NCI-H1048 (cell line): ENCODE results near the gene LSMEM2.
"Not testable (repeated sequence)": the region's sequence is repeated elsewhere in the genome, so short reads cannot be mapped to it uniquely, and the experiment has no call there.

Source experiments
- DNase-seq: peaks from one replicate; lab custom pipeline; 2025; lab: John Stamatoyannopoulos, UW

Gene LSMEM2

DNA sequence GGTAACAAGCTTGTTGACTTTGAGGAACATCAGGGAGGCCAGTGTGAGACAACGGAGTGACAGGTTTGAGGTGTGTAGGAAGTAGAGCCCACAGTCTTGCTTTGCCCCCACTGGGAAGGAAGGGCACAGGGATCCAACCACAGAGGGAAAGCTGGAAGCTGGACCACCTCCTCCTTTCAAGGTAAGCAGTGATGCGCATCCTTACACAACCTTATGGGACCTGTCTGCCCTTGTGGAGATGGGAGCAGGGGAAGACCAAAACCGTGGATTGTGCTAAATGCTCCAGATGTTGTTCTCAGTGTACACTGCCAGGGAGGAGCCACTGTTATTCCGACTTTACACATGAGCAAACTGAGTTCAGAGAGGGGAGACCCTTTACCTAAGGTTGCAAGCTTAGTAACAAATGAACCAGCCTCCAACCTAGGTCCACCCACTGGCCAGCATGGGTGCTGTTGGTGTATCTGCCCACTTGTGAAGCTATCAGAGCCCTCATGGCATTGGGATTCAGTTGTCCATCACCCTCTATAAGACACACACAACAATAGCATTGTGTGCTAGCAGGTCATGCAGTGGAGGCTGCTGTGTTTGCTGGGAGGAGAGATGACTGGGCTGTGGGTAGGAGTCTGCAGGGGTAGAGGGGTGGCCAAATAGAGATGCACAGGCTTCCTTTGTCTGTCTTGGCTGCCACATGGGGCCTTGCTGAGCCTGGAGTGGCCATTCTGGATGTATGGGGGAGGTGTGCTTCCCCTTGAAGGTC lies 586 bp upstream of the LSMEM2 start:
- DNase-seq = no peak

DNA sequence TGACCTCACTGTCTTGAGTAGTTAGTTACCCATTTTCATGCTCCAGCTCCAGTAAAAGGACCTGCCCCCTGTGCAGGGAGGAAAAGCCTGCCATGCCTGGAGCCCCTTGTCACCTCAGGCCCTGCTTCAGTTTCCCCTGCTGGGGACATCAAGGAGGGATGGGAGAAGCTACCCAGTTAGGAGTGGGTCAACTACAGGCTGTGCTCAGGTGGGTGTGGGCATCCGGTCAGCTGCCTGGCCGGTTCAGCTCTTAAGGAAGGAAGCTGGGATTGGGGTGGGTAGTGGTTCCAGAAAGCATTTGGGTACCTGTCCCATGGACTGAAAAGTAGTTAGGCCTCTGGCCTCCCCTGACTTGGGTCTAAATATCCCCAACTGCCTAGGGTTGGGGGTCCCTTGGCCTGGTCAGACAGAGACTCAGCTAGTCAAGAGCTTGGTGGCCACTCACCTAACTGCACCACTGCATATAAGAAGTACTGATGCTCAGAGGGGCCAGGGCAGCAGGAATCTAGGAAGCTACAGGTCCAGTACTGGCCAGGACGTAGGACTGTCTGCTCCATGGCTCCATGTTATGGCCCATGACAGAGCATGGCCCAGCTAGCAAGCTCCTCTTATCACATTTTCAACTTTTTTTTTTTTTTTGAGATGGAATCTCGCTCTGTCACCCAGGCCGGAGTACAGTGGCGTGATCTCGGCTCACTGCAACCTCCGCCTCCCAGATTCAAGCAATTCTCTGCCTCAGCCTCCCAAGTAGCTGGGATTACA lies 549 bp downstream of the LSMEM2 start:
- no peak for DNase-seq

DNA sequence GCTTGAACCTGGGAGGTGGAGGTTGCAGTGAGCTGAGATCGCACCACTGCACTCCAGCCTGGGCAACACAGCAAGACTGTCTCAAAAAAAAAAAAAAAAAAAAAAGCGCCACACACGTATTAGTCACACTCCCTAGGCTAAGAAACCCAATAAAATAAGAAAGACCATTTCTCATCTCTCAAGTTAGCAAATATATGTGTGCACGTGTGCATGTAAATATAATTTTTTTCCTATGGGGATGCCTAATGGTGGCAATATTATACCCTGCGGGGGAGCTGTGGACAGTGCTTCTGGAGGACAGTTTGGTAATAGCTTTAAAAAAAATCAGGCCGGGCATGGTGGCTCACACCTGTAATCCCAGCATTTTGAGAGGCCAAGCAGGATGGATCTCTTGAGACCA lies 5.2 kb downstream of the LSMEM2 start:
- not testable (repeated sequence) for DNase-seq

DNA sequence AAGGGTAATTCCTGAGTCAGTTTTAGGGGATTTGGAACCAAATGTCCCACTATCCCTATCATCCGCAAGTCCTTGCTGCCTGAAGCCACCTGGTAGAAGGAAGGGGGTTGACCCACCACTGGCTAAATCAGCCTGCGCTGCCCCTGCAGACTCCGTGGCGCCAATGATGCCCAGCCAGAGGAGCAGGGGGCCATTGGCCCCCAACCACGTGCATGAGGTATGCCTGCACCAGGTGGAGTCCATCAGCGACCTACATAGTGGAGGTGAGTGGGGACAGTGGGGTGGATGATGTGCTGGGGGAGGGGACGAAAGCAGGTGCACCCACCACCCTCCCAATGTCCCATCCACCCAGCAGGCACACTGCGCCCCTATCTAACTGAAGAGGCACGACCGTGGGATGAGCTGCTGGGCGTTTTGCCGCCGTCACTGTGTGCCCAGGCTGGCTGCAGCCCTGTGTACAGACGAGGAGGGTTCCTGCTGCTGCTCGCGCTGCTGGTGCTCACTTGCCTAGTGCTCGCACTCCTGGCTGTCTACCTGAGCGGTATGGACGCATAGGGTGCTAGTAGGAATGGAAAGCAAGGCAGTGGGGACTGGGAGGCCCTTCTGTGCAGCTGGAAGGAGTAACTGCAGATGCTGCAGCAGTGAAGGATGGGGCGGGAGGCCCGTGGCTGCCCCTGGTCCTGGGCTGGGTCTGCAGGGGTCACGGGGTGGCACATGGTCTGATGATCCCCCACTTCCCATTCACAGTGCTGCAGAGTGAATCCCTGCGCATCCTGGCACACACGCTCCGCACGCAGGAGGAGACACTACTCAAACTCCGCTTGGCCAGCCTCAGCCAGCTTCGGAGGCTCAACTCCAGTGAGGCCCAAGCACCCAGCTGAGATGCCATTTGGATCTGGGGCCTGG lies 7.7 kb downstream of the LSMEM2 start:
- no peak for DNase-seq

DNA sequence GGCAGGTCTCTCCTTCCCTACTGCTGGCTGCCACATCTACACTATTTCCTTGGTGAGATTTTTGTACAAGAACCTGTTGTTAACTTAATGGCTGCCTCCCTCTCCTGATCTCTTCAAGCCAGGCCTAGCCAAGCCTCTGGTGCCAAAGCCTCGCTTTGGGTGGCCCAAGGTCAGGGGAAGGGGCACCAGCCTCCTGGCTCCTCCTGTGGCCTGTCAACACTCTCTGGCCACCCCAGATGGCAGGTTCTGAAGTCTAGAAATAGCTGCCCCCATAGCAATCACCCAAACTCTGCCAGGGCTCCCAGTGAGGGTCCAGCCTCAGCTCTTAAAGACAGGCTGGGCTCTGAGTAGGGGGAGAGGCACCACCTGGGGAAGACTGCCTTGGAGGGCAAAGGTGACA lies 8.4 kb downstream of the LSMEM2 start:
- DNase-seq = no peak

DNA sequence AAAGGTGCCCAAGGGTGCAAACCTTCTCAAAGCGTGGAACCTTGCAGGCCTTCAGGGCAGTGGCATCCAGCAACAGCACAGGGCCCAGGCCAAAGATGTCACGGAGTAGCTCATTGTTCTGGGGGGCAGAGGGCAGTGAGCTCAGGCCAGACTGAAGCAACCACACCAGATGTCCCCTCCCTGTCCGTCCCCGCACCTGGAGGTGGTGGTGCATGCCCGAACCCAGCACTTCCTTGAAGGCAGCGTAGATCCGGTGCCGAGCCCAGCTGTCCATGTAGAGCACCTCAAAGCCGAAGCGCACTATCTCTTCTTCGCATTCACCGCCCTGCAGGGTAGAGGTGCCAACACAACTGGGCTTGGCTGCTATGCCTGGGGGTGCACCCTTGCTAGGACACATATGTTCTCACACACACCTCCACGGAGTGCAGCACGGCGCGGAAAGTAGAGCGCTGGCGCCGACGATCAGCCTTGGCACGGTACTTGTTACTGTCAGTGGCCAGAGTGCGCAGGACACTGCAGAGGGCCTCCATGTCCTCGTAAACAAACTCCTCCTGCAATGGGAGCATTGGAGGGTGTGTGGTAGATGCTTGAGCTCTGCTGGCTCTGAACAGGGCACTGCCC lies 9.6 kb downstream of the LSMEM2 start:
- DNase-seq = no peak

DNA sequence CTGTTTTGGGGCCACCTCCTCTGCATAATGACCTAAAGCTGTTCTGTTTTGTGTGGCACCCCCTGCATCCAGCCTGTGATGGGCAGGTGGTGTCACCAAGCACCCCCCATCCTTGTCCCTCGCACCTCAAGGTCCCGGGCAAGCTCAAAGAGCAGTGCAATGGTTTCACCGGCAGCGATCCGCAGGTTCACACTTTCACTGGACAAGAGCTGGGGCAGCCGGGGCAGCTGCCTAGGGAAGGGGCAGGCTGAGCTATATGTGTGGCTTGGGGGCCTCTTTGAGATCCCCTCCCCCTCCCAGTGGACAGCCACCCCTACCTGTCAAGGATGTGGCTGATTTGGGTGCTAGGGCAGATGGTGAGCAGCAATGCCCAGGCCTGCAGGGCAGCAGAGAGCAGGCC lies 10.2 kb downstream of the LSMEM2 start:
- no peak for DNase-seq

DNA sequence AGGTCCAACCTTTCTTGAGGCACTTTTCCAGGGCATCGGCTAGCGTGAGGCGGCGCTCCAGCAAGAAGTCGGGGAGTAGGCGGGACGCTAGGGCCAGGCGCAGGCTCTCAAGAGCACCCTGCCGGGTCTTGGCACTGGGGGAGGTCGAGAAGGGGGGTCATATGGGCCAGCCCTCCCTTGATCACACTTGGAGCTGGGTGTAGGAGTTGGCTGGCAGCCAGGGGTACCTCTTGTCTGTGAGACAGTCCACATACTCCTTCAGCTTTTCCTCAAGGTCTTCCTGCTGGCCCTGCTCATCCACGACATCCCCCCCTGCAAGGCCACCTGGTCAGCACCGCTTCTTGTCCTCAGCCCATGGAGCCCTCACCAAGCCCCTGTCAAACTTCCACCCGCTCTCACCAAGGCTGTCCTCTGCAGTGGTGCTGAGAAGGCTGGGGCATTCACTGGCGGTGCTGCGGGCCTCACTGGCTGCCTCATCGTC lies 11.3 kb downstream of the LSMEM2 start:
- no peak for DNase-seq

DNA sequence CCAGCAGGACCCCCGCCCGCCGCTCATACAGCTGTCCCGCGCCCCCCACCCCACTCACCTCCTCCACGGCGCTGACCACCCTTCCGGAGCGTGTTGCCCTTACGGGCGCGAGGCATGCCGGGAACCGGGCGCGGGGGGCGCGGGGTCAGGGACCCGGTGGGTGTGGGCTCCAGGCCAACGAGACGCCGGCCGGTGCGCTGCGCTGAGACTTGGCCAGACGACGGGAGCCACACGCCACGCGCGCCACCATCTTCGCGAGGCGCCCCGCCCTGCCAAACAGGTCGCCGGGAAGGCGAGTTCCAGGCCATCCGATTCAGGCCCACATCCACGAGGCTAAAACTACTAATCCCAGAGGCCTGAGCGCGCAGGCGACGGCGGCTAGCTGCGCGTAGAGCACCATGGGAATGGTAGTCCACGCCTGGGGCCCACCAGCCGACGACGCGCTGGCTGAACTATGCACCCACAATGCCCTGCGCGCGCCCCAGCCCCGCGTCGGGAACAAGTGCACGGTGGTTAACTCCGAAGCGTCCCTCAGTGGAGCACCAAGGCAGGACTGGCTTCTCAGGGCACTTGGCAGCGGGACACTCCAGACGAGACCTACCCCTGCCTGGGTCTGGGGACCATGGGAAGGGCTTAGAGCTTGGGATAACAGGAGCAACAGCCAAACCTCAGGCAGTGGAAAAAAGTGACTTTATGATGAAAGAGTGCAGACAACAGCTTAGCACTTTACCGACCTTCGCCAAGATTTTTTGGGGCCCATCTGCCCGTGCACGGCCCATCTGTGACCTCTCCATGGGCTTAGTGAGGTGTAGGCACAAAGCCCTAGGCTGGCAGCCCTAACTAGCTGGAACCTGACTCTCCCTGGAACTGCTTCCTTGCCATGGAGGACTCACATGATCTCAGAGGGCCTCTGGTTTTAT lies 13.5 kb downstream of the LSMEM2 start, which contains the start of gene IFRD2:
TSS of gene IFRD2 (minus strand) at position 271 of the 920 bp plus-strand sequence. CDS start at position 116, 155 bp downstream.
- DNase-seq = peak; percentile 91

DNA sequence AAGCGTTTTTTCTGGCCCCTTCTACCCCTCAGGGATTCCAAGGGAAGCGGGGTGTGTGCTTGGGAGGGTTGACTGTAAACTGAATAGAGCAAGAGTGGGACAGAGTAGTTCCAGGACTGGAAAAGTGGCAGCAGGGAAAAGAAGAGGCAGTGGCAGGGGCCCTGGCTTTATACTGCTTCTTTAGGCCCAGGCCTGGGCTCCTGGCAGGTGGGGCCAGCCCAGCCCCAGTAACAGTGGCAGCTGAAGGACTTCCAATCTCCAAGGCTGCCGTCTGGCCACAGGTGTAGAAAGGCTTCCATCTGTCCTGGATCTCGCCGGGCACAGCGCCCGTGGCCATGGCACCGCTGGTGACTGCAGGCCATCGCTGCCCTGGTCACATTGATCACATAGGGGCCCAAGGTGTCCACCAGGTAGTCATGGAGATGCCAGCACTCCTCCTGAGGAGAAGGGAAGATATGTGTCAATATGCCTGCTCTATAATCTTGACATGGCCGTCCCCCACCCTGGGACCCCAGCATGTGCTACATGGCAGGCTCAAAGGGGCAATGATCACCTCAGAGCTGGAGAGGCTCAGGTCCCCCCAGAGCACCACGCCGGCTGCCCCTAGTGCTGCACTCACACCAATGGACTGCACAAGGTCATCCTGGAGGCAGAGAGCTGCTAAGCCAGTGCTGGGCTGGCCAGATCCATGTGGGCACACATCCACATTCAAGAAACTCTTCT lies 14.4 kb downstream of the LSMEM2 start:
- DNase-seq = no peak

DNA sequence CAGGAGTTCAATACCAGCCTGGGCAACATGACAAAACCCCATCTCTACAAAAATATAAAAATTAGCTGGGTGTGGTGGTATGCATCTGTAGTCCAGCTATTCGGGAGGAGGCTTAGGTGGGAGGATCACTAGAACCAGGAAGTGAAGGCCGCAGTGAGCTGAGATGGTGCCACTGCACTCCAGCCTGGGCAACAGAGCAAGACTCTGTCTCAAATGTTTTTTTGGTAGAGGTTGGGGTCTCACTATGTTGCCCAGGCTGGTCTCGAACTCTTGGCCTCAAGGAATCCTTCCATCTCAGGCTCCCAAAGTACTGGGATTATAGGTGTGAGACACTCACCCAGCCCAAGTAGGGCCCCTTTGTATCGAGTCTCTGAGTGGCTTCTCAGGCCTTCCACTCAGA lies 15.2 kb downstream of the LSMEM2 start:
- DNase-seq = no peak

DNA sequence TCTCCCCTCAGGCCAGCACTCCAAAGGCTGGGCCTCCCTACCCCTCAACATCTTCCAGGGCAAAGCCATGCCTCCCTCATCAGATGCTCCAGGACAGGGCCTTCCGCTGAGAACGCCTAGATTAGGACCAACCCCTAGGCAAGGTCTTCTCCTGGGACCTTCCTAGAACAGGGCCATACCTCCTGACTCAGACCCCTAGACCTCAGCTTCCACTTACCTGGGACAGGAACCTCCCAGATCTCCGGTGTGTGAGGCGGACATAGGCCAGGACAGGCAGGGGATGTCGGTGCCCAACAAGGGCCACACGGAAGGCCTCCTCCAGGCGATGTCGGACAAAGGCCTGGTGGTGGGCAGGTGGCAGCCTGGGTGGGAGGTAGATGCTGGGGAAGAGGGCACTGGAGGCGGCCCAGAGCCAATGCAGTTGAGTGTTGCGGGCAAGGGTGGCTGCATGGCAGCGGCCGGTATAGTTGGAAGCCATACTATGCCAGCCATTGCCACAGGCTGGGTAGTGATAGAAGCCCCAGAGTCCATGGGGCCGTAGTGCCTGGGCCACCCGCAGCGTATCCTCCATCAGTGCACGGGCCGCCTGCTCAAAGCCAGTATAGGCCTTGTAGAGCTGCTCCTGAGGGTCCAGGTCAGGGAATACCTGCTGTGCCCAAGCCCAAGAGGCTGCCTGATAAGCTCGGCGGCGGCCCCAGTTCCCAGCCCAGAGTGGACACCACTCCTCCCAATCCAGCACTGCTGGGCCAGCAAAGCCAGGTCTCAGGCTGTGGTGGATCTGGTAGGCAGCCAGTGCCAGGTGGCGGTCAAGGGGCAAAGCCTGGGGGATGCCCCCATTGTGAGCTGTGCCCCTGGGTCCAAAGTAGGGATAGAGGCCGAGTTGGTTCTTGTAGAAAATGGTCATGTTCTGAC lies 15.9 kb downstream of the LSMEM2 start:
- no peak for DNase-seq

DNA sequence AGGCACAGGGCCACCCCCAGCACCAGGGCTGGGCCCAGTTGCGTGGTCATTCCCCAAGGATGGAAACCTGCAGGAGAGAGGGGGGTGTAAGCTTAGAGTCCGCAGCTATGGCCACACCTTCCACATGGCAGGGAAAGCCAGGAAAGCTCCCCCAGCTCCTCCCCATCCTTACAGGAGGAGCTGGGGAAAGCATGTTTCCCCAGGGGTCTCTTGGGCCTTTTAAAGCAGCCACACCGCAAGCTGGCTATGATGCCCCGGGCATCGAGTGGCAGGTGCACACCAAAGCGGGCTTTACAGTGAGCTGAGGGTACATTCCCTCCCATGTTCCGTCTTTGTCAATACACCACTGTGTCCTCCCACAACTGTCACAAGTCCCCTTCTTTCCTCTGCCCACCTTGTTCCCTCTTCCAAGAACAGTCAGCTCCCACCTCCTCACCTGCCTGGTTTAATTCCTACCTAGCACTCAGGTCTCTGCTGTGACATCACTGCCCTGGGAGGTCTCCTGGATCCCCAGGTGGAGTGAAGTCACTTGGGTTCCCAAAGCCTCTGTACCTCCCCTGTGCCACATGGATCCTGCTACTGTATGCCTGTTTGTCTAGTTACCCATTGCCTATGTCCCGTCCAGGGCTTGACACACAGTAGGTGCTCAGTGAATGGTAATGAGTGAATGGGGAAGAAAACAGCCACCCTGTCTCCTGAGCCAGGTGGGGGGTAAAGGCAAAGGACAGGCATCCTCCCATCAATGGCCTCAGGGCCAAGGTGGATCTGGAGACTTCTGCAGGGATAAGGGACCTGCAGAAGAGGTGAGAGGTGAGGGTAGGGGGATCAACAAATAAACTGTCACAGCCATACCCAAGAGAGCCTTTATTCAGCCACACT lies 16.9 kb downstream of the LSMEM2 start:
- no peak for DNase-seq

DNA sequence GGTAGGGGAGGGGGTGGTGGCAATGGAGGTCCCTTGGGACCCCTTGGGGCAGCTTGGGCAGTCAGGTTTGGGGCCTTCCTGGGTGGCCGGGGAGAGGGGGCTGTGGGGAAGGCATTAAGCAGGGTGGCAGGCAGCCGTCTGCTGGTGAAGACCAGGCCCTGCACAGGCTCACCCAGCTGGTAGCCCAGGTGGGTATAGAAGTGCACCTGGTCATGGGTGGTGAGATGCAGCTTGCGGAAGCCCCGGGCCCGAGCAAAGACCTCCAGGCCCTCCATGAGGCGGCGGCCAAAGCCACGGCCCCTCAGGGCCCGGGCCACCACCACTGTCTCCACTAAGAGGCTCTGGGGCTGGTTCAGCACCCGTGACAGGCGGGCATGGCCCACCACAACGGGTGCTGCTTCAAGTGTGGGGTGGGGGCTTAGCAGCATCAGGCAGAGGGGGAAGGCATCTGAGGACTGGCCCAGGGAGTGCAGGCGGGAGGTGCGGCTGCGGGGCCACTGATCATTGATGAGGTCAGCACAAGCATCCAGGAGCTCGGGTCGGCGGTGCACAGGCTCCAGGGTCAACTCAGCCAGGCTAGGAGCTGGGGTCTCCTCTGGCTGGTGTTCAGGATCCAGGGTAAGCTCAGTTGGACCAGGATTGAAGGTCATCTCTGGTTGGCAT lies 18.0 kb downstream of the LSMEM2 start:
- DNase-seq = no peak

DNA sequence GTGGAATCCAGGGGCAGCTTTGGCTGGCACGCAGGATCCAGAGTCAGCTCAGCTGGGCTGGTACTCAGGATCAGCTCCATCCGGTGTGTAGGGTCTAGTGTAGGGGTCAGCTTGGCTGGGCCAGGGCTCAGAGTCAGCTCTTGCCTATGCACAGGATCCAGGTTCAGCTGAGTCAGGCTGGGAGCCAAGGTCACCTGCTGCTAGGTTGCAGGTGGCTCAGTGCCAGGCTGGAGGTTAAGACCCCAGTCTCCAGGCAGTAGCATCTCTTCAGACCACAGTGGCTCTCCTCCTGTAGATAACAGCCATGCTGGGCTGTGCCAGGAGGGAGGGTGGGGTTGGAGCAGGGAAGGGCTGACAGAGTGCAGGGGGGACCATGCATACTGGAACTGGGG lies 18.5 kb downstream of the LSMEM2 start:
- DNase-seq = no peak

DNA sequence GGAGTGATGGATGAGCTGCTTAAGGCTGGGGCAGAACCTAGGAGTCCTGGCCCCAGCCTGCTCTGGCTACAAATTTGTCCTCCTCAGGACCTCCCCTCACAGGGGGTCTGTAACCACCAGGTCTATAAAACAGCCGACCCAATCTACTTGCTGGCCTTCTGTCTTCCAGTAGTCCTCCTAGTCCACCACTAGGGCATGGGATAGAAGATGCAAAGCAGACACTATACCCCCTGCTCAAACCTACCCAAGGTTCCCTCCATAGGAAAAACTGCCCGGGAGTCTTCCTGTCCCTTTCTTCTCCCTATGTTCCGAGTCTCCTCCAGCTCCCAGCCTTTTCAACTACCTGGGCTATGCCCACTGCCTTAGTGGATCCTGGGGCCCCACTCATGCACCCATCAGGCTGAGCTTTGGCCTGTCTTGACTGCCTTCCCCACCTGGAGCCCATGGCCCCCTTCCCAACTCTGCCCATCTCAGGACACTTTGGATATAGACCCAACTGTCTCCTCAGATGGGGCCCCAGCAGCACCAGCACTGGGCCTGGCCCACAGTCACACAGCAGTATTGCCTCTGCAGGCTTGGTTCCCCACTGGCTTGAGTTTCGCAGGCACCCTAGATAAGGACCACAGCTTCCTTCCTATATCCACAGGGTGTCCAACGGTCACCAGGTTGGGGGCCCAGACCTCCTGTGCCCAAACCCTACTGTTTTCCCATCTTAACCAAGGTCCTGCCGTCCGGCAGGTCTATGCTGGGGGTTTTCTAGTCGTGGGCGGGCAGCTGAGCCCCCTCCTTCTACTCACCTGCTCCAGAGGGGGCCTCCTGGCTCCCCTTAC lies 19.2 kb downstream of the LSMEM2 start:
- no peak for DNase-seq
